Stimulated activated CD8-positive, alpha-beta memory T cell treated with anti-CD3 and anti-CD28 coated beads, Interleukin-15, amount 100 ng/mL, for 24 hours (primary cell): ENCODE measurements around the gene GMPR2.
A peak's percentile ranks its signal among the peaks of the same experiment; 100 is the strongest.

ENCODE experiments used
- DNase-seq: peaks from one replicate; pipeline ENCODE4 v3.0.0-alpha.2; 2020; ENCODE audit warnings: low read depth

The GMPR2 gene

DNA sequence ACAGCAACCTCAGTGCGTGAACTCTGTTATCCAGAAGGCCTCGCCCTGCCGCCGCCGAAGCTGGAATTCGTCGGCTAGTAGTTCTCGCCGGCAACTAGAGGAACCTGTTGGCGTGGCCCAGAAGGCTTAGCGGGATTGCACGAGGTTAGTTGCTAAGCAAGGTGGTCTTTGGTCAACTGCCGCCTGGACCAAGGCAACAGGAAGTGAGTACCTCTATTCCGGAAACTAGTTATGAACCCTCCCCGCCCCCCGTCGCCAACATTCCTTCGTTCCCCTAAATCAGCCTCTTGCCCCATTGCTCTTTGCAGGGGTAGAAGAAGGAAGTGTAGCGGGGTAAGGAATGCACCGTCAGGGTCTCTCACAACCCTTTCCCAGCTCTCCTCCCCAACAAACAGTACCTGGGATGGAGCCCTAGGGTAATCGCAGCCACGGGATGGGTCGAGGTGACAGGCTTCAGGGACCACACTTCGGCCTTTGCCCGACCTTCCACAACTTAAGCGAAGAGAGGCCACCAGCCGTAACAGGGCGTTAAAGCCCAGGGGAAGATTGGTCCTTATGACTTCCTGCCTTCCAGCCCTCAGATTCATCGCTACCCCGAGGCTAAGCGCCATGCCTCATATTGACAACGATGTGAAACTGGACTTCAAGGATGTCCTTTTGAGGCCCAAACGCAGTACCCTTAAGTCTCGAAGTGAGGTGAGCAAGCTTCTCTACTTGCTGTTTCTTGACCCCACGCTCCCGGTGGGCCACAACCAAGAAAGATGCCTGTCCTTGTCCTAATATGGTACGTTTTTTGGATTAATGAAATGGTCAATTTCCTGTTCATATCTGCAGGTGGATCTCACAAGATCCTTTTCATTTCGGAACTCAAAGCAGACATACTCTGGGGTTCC is at the start of gene GMPR2:
GMPR2 (plus strand) TSS at position 285 of the 893 bp plus-strand sequence; CDS start at position 610, 325 bp downstream.
- DNase-seq: no peak

DNA sequence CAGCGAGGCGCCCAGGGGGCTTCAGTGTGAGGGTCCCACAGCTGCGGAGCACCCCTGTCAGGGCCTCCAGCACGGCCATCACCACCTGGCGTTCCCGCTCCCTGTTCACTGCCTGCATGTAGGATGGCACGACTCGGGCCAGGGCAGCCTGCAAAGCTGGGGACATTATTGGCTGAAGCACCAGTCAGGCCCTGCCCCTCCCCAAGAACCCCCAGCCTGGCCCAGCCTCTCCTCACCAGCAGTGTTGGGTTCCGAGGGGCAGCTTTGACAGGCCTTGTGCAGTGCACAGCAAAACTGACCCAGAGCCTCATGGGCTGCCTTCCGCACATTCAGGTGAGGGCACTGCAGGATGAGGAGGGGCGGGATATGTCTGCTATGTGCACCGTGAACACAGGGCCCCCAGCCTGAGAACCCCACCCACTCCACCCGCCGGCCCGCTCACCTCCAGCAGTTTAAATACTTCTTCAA is 49.7 kb upstream of the GMPR2 start:
- no peak for DNase-seq

DNA sequence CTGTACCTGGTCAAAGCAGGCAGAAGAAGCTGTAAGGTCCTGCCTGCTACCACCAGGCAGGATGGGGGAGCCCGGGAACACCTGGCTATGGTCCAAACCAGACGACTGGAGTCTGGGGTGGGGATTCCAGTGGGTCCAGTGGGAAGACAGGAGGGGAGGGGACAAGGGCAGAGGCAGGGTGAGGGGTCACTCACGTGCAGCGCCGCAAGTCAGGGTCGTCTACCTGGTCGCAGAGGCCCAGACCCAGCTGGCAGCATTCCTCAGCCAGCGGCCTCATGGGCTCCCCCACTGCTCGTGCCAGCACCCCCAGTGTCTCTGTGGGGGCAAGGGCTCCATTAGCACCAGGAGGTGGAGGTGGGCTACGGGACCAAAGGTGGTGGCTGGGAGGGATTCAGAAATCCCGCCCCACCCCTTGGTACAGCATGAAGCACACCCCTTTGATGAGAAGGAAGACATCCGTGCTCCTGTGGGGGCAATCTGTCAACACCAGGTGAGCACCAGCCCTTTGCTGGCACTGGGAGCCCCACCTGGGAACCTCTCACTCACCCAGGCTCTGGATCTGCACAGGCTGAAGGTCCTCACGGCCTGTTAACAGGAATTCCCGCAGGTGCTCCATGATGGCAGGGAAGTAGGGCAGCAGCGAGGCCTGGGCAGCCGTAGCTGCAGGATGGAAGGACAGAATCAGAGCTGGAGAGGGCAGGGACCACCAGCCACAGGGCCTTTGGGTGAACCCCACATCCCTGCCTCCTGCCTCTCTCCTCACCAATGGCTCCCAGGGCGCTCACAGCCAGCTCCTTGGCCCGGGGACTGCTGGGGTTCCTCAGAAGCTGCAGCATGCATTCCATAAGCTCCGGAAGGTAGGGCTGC is 48.4 kb upstream of the GMPR2 start:
- no peak for DNase-seq

DNA sequence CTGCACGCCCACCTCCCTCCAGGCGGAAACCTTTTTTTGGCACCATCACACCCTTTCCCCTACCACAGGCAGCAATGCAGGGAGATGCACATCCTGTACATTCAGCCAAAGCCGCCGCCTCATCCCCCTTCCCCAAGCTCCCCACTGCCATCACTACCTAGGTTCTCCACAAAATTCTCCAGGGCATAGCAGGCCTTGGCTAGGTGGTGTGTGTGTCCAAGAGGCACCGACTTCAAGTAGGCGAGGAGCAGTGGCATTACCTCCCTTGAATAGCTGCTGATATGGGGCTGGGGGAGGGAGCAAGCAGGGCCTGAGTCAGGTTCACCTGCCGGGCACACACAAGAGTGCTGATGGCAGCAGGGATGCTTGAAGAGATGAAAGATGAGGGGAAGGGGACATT is 47.7 kb upstream of the GMPR2 start:
- DNase-seq: no peak

DNA sequence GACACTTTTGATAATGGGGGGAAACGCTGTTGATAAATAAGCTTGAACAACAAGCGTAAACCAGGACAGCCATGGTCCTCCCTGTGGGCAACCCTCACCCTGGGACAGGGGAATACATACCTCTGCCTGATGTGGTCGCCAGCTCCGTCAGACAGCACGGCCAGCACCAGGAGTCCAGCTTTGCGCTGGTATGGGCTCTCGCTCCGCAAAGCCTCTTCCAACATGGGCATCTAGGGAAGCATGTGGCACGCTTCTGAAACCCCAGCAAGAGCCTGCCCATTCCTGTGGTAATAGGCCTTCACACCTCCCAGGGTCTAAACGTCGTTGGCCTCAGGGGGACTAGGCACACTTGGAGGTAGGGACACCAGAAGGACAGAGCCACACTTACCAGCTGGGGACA is 47.0 kb upstream of the GMPR2 start:
- DNase-seq: no peak

DNA sequence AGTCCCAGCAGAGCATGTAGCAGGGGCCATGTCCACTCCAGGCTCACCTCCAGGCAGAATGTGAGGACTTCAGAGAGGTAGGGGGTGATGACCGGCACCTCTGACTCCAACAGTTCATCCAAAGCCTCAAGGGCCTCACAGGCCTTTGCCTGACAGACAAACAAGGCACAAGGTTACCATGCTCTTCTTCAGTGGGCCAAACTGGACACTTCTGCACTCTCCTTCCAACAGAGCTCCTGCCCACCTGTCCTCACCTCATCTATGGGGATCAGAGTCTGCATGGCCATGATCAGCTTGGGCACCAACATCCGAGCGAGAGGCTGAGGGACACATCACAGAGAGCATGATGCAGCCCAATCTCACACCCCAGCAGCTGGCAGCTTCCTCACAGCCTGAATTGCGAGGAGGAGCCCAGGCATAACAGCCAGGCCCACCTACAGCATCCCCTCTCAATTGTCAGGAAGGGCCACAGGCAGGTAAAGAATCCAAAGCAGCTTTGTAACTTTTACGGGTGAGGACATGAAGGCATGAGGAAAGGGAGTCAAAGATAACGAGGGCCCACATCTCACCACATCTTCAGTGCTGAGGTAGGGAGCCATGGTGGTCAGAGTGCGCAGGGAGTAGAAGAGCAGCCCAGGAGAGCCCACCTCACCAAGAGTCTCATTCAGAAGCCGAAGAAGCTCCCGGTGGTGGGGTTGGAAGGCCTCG is 45.7 kb upstream of the GMPR2 start:
- no peak for DNase-seq

DNA sequence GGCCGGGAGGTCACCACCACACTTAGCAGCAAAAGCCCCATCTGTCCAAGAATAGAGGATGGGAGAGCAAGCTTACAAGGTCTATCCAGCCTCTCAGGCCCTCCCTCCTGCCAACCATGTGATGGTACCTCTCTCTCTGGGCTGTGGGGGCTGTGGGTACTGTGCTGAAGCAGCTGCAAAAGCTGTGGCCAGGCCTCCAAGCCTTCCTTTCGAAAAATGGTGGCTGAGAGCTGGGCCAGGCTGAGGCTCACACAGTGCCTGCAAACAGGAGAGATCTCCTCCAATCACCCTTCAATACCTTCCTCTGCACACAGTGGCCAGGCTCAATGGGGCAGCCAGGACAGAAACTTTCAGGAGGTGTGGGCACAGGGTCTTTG is 45.2 kb upstream of the GMPR2 start:
- DNase-seq: no peak

DNA sequence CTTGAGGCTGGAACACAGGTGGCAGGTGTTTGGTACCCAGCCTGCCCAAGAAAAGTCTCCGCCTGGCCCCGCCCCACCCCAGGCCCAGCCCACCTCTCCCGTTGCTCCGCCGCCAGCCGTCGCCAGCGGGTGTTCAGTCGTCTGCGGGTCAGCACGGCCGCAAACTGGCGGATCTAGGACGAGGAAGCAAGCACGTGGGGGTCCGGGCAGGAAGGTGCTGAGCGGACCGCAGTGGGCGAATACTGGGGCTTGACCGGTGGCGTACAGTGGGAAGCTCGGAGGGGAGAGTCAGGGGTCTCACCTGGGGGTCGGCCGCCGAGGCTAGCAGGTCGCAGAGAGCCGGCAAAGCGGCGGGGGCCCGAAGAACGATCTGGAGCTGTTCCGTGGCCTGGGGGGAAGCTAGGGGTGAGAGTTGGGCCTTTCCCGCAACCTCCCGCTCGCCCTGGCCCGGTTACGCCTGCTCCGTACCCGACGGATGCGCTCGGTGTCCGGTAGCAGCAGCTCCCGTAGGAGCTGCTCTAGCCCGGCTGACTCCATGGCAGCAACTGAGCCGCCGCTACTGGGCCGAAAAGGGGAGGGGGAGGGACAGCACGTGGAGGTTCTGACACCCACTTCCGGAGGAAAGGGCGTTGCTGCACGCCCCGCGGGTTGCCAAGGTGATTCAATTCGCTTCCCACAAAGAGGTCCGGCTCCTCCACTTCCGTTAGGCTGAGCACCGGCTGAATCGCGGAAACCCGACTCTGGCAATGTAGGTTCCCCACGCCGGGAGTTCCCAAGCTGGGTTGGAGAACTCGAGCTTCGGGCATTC is 44.3 kb upstream of the GMPR2 start, which contains the start of gene IPO4:
IPO4 (minus strand) TSS at position 566 of the 808 bp plus-strand sequence; CDS start at position 537, 29 bp downstream.
- DNase-seq: peak; percentile 79

DNA sequence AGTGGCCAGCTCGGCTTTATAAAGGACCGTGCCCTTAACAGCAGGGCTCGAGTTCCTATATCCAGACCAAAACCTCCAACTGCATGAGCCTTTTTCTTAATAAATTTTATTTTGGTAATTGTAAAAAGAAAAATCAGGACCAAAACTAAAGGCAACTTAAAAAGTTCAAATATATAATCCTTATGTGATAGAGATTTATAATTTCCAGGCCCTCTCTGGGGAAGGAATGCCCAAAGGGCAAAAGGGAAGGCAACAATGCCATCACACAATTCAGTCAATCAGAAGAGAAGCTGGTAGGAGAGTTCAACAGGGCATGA is 43.7 kb upstream of the GMPR2 start:
- DNase-seq: no peak

DNA sequence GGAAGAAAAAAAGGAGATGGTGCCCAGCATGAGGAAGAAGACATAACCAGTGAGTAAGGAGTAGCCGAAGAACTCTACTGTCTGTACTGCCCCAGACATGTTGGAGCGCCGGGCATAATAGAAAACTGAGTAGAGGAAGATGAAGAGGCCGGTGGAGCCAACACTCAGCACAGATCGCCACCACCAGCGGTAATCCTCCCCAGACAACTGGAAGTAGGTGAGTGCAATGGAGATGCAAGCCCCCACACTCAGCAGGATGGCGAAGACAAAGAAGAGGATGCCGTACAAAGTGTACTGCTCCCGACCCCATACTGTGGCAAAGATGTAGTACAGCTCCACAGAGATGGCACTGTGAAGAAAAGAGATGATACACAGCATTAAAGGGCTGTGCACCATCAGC is 43.3 kb upstream of the GMPR2 start:
- no peak for DNase-seq

DNA sequence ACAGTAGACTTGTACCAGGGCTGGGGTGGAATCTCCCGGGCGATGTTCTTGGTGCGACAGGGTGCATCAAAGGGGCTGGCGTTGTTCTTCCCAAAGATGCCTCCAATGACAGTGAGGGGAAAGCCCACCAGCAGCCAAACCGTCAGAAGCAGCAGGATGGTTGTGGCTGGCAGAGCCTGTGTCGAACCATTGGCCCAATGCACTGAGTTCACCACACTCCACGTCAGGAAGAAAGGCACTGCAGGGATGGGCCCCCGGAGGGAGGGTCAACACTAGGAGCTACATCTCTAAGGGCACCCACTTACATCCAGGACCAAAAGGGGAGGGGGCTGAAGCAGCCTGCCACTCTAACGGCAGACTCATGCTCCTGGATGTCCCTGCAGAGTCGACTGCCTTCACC is 42.3 kb upstream of the GMPR2 start:
- no peak for DNase-seq

DNA sequence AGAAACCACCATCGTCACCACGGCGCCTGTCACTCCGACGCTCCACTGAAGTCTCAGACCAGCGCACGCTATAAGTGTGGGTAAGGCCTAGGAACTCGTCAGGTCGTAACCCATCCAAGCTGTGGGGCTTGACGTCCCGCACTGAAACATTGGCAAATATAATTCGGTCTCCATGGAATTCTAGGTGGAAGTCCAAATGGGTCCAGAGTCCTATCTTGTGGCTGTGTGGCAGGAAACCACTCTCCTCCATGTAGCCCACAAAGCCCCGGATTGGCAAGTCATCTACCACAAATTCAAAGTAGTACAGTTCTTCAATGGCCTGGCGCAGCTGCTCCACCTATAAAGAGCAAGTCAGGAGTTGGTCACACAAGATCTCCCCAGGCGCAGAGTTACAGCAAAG is 39.8 kb upstream of the GMPR2 start:
- no peak for DNase-seq

DNA sequence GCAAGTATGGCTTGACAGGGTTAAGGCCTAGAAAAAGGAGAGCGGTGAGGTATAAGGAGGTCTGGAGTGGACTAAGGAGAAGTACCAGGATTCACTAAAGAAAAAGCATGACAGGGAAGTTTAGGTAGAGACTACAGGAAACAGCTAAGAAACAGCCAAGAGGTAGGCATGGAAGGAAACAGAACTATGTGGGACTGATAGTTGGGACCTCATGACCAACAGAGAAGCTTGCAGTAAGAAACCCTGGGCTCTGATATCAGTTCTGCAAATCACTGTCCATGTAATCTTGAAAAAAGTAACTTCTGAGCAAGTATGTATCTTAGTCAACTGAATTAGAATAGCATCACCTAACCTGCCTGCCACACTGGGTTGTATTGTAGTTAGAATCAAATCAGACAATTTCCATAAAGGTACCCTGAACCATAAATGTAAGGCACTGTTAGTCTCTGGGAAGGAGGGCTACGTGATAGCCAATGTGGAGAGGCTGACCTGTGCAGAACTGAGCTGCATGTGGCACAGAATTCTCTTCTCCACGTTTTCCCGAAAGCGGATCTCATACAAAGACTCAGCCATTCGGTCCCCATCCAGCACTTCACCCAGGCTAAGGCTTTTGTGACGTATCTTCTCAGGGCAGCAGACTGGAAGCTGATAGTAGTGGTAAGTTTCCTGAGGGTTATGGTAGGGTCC is 38.4 kb upstream of the GMPR2 start:
- DNase-seq: no peak

DNA sequence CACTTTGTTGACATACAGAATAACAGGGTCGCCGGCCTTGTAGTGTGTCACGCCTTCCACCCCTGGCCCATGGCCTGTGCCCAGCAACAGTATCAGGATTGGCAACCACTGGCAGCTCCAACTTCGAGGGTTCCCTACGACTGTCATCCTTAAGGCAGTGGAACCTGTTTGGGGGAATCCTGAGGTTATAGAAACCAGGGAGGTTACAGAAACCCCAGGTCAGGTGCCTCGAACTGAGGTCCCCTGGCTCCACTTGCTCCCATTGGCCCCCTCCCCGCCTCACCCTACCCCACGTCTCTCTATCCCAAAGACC is 37.9 kb upstream of the GMPR2 start:
- no peak for DNase-seq

DNA sequence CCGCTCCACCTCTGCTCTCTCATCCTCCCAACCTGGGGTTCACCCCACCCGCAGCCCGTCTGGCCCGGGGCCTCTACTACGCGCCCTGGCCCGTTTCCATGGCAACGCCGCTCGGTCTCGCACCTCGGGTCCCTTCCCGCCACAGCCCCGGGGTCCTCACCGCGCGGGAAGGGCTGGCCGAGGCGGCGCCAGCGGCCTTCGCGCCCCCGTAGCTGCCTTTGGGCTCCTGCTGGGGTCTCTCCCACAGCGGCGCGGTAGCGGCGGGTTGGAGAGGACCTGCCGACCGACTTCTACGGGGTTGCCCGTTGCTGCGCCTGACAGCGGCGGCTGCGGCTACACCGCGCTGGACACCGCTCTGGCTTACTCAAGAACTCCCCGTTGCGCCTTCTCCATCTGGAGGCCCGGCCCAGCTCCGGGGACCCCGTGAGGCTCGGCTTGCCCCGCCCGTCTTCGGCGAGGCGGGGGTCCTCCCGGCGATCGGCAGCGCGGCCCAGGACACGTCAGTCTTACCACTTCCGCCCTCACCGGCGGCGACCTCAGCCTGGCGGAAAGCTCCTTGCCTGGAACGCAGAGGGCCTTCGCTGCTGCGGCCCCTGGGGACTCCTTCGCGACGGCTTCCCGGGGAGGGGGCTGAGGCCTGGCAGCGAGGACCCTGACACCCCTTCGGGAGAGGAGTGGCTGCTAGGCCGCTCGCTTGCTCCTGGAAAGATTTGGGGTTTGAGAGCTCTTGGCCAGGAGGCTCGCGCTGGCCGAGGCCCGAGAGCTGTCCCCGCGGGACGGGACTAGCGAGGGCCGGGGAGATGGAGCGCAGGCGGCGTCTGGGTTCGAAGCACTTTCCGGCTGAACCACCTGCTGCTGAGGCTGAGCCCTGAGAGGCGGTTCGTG is 37.3 kb upstream of the GMPR2 start, which contains the start of gene TM9SF1:
TM9SF1 (minus strand) TSS at position 256 of the 885 bp plus-strand sequence. CDS start 422 bp downstream, outside the sequence.
- peak; percentile 76 for DNase-seq

DNA sequence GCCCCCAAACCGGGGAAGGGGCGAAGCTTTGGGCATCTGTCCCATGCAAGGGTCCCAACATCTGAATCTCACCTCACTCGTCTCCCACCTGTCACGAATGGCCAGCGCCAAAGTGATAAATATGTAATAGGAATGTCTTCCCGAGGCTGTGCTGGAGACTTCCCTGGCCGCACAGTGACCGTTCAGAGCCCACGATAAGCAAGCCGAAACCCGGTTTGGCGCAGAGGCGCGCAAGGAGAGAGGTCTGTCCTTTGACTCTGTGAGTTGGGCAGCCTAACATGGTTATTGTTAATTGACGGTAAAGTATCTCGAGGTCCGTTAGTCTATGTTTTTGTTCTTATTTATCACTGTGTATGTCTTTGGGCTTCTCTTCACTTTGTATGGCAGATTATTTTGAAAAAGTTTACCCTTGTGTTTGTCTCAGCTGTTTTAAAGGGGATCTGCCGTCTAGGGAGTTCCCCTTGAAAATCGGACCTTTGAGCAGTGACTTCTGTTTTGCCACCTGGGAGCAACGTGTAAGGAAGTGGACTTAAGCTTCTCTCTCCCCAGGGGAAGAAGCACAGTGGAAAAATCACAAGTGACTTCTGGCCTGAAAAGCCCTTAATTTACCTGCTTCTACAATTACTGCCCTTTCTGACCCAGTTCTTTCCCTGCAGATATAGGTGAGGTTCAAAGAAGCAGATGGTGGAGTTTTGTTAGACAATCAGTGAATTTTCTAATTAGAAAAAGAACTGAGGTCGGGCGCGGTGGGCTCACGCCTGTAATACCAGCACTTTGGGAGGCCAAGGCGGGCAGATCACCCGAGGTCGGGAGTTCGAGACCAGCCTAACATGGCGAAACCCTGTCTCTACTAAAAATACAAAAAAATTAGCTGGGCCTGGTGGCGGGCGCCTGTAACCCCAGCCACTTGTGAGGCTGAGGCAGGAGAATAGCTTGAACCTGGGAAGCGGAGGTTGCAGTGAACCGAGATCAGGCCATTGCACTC is 36.4 kb upstream of the GMPR2 start:
- DNase-seq: no peak

DNA sequence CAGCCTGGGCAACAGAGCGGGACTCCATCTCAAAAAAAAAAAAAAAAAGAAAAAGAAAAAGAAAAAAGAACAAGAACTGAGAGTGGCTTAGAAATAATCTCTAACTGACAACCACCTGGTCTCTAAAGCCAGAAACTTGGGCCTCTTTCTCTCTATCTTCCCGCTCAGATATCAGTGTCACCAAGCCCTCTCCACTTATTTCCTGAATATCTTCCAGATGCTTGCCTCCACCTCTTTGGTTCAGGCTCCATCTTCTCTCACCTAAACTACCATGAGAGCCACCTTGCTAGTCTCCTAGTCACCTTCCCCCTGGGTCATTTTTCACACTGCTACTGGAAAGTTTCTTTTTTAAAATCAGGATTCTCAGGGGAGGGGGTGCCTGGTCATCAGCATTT is 35.7 kb upstream of the GMPR2 start:
- no peak for DNase-seq

DNA sequence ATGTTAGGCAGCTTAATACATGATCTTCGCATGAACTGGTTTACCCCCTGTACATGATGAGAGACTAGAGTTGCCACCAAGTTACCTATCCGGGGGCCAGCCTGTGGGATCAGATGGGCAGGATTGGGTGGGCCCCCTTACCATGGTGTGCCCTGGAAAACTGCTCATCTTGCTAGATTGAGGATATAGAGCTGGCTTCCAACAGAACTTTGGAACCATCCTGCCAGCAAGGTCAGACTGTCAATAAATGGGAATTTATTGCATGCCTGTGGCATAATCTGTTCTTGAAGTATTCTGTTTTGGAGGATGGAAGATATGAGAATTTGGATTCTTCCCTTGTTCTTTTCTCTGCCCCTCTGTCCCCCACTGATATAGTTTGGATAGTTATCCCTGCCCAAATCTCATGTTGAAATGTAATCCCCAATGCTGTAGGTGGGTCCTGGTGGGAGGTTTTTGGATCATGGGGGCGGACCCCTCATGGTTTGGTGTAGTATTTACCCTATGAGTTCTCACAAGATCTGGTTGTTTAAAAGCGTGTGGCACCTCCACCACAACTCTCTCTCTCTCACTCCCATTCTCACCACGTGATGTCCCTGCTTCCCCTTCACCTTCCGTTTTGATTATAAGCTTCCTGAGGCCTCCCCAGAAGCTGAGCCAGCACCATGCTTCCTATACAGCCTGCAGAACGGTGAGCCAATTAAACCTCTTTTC is 33.8 kb upstream of the GMPR2 start:
- DNase-seq: no peak
